Left colon (tissue), 2 donors: ENCODE results near the gene THBS1. TPM values are rescaled to one million over a fixed set of nuclear protein-coding genes. Genes with fewer than 3 reads are reported as not detected.
A peak's percentile ranks its signal among the peaks of the same experiment; 100 is the strongest.

Experiments
- ATAC-seq: fragments of 200-7000 bp; cut with Tn5 transposase; one replicate; pipeline ENCODE4 v1.9.1; 2020; ENCODE audit warnings: mild to moderate bottlenecking, moderate library complexity
- DNase-seq, 2 donors: peaks; one replicate each; pipeline ENCODE4 v3.0.0-alpha.2; 2020
- intact Hi-C, 2 donors: fragments of 100-400 bp; cut with DNase I in 1 of 2; cut with micrococcal nuclease in 1 of 2; formaldehyde crosslinking; loops; one replicate each; pipeline versions ENCODE4 v1.11.2 to v1.14.0; 2022; cut with DNase I, micrococcal nuclease
- total RNA-seq, 2 donors: library from RNA; stranded (reverse); fragmentation: NEBNext Ultra II Directional; extraction: Animal tissue kit (Norgen Biotek cat#: 25700); gene quantifications; one replicate each; pipeline ENCODE4 v1.2.1, GENCODE V29; 2021
- donor health status: DM: no; HTN: no; CAD: no.
- donor health status: DM: yes; HTN: yes; CAD: no.

THBS1 gene
- total RNA-seq, 2 donors from 2014 or later: 174 to 181 TPM

DNA sequence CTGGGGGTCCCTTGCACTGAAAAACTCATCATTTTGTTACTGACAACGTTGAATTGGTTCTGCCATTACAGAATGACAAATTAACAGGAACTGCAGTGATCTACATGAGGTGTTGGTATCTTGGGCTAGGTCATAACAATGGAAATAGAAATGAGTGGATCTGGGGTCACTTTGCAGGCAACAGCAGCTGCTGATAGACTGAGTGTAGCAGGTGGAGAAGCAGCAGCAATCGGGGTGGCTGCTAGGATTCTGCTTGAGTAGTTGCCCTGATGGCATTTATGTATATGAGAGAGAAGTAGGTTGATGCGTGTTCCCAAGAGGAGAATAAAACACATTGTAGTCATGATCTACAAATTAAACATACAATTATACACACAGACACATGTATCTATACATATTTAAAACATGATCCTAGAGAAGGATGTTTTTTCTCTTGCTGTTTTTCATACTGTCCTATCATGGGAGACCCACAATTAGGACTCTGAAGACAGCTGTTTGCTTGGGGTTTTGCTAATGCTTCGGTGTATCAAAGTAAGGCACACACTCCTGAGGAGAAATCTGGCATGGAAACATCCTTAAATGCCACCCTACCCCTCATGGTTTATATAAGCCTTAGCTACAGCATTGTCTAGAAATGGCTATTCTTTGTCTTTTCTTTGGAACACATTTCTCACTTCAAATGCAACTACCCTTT lies 15.8 kb upstream of the THBS1 start:
- ATAC-seq: no peak
- no peak for DNase-seq
- intact Hi-C loops: no loop called here

DNA sequence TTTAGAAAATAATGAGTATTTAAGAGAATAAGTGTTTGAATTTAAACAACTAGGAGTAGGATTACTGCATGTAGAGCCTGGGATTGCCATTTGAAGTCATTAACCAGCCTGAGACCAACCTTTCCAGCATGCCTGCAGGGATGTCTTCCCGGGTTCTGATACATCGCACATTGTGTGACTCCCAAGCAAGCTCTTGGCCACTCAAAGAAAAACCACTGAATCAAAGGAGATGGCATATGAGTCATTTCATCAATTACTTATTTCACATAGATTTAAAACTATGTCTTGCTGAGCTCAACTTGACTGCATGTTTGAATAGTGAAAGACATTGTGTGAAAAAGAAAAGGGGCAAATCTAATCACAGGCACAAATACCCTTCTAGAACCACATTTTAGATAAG lies 15.0 kb upstream of the THBS1 start:
- no peak for ATAC-seq
- intact Hi-C loops: no loop called here

DNA sequence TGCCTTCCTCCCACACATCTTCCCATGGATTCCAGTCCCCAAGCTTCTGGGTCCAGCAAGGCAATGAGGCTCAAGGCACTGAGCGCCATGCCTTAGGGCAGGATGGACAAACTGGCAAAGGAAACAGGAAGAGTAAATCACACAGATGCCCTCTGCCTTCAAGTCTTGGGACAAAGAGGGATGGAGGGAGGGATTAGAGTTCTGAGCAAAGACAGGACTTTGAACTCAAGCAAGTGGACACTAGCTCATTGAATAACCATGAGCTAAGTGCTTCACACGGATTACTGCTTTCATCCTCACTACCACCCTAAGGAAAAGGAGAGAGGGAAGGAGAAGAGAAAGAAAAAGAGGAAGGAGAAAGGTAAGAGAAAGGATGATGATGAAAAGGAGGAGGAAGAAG lies 7.6 kb upstream of the THBS1 start:
- intact Hi-C loops: no loop called here
- ATAC-seq (peak; percentile 56), DNase-seq (no peak)

More for the DNA sequence above, 15.0 kb upstream of the THBS1 start:
- no peak for DNase-seq

DNA sequence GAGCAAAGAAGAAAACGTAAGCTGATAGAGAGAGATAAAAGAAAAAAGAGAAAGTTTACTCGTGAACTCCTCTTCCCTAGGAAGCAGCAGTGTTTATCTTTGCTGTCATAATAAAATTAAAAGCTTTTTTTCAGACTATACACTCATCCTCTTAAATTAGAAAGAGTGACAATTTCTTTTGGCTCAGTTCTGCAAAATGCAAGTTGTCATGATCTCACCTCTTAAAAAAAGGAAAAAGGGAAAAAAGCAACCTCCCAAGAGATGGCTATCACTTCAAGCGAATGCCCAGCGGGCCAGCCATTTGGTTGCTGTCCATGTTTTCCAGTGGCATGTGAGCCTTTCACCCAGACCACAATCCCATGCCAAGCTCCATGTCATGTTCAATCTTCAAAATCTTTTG lies 7.0 kb upstream of the THBS1 start:
- DNase-seq: no peak
- intact Hi-C loops: no loop called here
- no peak for ATAC-seq

DNA sequence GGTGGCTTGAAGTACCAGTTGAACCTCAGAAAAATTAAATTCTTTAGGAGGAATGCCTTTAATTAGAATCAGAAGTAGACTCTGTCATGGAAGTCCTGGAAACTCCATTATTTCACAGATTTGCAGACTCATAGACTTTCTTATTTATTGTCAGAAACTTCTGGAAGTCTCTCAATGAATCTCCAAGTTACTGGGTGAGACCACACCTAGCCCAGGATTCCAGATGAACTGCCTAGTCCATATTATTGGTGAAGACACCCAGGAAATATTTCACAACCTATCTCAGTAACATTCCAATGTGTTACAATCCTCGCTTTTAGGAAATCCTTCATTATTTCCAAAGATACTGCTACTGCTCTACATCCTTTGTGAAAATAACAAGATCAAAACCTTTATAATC lies 6.5 kb upstream of the THBS1 start:
- intact Hi-C loops: no loop called here
- no peak for DNase-seq
- no peak for ATAC-seq

DNA sequence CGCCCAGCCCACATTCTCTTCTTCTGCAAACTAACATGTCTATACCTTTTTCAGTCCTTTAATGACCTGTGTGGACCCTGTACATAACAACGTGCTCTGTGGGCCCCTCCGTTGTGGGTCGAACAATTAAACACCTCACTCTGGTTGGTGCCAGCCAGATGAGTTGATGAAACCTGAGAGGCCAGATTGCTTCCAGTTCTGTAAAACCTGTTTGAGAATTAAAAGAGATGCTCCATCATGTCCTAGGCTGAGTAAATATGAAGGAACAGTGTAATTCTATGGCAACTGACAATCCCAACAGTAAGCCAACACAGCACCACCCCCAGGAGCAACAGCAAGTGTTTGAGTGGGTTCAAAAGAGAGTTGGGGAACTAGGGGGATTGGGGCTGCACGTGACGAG lies 5.7 kb upstream of the THBS1 start:
- no peak for DNase-seq
- intact Hi-C loops: no loop called here

DNA sequence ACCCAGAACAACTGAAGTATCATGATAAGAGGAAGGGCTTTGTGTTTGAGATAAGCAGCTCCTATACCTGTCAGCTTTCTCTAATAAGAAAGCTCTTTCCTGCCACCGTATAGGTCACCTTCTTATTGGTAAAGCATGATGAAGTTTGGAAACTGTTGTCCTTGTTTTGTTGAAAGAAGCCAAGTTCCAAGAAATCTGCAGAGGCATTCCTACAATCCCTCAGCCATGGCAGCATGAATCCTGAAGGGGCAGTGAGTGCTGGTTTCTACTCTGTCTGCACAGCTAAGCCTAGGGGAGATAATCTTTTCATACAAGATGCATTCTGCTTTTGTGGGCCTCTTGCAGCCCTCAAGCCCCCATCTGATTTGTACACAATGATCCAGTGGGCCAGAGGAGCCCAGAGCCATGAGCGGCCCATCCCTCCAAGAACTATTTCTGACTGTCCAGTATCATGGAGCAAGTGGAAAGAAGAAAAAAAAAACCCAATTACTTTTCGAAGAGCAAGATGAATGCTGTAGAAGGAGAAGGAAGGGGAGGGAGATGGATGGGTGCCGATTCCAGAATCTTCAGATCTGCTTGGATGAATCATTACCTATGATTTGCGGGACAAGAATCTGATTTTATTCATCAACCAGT lies 1.9 kb upstream of the THBS1 start:
- DNase-seq: no peak
- ATAC-seq: no peak
- intact Hi-C loops: no loop called here

More for the DNA sequence above, 5.7 kb upstream of the THBS1 start:
- ATAC-seq: no peak

DNA sequence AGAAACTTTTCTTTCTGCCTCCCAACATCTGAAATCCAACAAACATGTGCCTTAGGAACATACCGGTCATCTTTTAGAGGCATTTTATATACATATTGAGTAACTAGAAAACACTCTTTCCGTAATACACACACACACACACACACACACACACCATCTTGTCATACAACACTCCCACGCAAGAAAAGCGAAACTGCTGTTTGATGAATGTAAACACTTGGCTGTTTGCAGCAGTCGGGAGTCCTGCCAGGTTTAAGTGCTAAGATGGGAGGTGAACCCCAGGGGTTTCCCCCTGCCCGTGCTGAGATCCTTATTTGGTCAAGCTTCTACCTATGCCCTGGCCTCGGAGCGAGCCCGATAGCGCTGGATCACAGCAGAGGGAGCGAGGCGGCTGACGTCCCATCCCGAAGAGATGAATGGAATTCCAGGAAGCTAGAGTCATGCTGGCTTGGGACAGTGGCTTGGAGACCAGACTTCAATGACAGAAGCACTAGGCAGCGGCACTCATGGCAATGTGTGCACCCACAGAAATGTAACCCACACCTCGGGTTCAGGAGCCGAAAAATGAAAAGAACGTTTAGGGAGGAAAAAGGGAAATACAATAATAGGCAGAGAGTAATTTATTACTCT lies 1.3 kb upstream of the THBS1 start:
- peak; percentile 46 to 58 for DNase-seq
- ATAC-seq: no peak
- intact Hi-C loops: loop anchor here in 1 of 2 donors (5.0 to 10.0 kb wide), 3 partner anchors 265 to 762 kb away; no protein-coding TSS in a partner anchor

DNA sequence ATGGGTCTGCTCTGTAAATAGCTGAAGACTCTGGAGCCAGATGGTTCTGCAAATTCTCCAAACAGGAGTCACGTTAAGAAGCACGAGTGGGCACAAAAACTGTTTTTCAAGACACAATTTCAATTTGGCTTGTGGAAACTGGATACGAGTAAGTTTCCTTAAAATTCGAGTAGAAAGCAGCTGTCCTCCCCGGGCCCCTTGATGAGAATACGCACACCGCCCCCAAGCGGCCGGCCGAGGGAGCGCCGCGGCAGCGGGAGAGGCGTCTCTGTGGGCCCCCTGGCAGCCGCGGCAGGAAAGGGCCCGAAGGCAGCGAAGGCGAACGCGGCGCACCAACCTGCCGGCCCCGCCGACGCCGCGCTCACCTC lies 778 bp upstream of the THBS1 start:
- intact Hi-C loops: loop anchor here in 1 of 2 donors (5.0 to 10.0 kb wide), 3 partner anchors 265 to 763 kb away; no protein-coding TSS in a partner anchor
- DNase-seq (peak; percentile 88 to 95), ATAC-seq (peak; percentile 66)

DNA sequence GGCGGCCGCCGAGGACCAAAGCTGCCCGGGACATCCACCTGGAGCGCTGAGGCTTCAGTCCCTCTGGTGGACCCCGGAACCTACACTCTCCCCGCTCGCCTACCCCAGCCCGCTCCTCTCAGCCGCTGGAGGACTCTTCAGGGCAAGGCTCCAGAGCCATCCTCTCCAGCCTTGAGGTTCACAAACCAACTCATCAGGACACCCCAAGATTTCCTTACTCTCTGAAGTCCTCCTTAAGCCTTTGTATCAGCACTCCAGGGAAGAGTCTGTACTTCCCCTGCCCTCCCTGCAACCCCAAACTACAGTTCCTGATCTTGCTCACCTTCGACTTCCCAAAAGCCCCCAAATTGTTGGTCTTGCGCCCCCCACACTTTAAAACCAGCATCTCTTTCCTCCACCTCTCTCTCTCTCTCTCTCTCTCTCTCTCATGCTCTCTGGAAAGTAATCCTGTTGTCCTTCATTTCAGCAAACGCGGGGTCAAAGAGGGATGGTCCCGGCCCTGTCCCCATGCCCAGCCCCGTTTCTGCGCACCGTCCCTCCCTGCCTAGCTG lies 438 bp downstream of the THBS1 start:
- intact Hi-C loops: loop anchor here in 1 of 2 donors (5.0 to 10.0 kb wide), 3 partner anchors 267 to 764 kb away; no protein-coding TSS in a partner anchor
- no peak for ATAC-seq
- no peak for DNase-seq

DNA sequence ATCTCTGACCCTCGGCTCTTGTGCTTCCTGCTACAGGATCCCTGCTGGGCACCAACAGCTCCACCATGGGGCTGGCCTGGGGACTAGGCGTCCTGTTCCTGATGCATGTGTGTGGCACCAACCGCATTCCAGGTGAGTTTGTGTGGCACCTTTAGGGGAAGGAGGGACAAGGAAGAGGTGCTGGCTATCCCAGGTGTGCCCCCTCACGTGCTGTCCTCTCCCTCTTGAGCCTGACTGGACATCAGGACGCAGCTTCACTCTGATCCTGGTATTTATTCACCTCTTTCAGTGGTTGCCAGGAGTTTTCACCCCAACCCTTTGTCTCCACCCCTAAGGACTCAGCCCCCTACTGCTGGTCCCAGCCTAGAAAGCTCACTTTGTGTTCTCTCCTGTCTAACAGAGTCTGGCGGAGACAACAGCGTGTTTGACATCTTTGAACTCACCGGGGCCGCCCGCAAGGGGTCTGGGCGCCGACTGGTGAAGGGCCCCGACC lies 960 bp downstream of the THBS1 start:
- intact Hi-C loops: loop anchor here in 1 of 2 donors (5.0 to 10.0 kb wide), 3 partner anchors 267 to 765 kb away; no protein-coding TSS in a partner anchor
- peak; percentile 75 for ATAC-seq
- peak; percentile 81 to 90 for DNase-seq

DNA sequence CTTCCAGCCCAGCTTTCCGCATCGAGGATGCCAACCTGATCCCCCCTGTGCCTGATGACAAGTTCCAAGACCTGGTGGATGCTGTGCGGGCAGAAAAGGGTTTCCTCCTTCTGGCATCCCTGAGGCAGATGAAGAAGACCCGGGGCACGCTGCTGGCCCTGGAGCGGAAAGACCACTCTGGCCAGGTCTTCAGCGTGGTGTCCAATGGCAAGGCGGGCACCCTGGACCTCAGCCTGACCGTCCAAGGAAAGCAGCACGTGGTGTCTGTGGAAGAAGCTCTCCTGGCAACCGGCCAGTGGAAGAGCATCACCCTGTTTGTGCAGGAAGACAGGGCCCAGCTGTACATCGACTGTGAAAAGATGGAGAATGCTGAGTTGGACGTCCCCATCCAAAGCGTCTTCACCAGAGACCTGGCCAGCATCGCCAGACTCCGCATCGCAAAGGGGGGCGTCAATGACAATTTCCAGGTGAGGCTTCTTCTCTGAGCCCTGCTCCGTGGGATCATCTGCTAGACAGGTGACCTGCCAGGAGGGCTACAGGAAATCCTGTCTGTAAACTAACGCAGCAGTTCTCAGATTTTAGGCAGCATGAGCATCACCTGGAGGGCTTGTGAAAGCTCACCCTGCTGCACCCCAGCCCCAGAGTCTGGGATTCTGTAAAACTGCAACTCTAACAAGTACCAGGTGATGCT lies 1.6 kb downstream of the THBS1 start:
- ATAC-seq (no peak), DNase-seq (peak; percentile 63 to 68)
- intact Hi-C loops: loop anchor here in 1 of 2 donors (5.0 to 10.0 kb wide), 3 partner anchors 268 to 765 kb away; no protein-coding TSS in a partner anchor

DNA sequence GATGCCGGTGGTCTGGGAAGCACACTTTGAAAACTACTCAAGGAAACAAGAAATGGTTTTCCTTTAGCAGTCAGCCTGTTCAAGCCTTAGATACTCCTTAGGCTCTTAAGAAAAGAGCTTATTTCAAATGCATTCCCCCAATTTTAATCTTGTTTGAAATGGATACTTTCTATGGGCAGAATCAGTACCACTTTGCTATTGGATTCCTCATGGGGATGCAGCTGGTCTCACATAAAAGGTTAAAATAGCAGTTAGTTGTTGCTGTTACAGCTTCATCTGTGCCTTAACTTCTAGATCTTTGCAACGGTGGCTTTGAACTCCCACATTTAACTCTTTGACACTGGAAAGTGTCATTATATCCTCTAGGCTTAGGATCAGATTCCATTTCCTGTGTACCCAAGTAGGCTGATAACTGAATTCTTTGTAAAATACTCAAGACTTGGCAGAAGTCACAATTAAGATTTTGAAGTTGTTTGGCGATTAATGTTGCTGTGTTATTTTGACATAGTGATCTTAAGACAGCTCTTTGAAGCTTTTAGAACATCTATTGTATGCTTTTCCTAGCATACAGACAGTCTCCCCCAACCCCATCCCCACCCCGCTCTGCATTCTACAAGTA lies 2.2 kb downstream of the THBS1 start:
- ATAC-seq (no peak), DNase-seq (no peak)
- intact Hi-C loops: loop anchor here in 1 of 2 donors (5.0 to 10.0 kb wide), 3 partner anchors 268 to 766 kb away; no protein-coding TSS in a partner anchor

DNA sequence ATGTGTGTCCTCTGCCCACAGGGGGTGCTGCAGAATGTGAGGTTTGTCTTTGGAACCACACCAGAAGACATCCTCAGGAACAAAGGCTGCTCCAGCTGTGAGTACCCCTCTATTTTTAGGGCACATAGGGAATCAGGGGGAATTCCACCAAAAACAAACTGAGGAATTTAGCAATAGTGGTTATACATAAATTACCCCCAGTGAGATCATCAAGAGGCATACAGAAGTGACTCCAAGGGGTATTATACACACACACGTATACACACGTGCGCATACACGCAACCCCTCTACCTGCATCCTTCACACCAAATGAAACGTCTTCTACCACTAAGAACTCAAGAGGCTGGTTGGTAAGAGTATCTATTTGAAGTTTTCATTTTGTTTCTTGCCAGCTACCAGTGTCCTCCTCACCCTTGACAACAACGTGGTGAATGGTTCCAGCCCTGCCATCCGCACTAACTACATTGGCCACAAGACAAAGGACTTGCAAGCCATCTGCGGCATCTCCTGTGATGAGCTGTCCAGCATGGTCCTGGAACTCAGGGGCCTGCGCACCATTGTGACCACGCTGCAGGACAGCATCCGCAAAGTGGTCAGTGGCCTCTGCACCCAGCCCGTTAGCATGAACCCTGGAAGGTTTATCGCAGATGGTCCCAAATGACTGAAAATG lies 2.9 kb downstream of the THBS1 start:
- DNase-seq: peak; percentile 28 to 61
- intact Hi-C loops: loop anchor here in 1 of 2 donors (5.0 to 10.0 kb wide), 3 partner anchors 269 to 766 kb away; no protein-coding TSS in a partner anchor
- ATAC-seq: no peak

DNA sequence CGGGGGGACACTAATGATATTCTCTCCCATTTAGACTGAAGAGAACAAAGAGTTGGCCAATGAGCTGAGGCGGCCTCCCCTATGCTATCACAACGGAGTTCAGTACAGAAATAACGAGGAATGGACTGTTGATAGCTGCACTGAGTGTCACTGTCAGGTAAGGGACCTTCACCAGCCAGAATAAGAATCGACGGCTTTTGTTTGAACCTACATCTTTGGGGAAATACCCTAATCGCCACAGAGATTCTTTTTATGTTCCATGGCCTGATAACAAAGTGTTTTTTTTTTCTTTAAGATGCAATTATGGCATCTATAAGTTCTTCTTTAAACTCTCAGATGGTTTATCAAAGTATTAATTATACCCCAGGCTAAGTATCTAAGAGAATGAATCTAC lies 3.4 kb downstream of the THBS1 start:
- intact Hi-C loops: loop anchor here in 1 of 2 donors (5.0 to 10.0 kb wide), 3 partner anchors 269 to 767 kb away; no protein-coding TSS in a partner anchor
- ATAC-seq (no peak), DNase-seq (no peak)

DNA sequence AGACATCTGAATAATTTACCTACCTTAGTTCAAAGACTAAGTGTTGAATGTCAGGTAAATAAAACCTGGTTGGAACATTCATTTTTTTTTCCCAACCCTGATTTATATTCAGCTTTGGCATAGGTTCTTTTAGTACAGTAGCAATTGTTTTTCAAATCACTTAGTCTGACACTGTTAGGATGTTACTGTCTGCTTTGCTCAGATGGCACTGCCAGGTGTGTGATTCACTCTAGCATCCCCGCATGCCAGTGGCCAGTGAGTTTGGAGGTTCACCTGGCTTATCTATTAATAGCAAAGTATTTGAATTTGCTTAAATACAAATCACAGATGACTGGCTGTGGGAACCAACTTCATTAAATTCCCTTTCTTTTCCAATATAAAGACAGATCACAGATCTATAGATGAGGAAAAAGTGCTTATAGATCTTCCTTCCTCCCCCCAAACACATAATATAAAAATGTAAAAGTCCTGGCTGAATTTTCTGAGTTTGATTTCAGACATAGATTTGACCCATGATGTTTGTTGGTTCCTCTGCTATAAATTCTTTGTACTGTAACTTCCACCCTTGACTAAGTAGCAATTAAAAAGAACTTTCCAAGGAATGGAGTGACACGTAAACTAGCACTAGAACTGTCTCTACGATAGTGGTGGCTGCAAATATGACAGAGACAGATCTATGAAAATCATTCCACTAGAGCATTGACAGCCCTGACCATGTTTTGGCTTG lies 3.9 kb downstream of the THBS1 start:
- DNase-seq: no peak
- no peak for ATAC-seq

DNA sequence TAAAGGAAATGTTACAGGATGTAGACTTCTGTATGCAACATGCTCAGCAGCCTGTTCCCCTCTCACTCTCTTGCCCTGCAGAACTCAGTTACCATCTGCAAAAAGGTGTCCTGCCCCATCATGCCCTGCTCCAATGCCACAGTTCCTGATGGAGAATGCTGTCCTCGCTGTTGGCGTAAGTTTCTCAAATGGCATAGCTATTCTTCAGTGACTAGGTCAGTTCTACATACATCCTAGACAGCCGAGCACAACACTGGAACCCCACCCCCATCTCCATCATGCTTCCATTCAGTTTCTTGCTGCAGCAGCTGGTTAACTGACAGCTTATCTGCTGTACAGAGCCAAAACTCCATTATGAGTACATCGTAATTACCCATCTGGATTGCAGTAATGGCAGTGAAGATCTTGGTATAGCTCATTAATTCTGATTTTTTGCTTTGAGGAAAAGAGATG lies 4.5 kb downstream of the THBS1 start:
- ATAC-seq (no peak), DNase-seq (no peak)
- intact Hi-C loops: loop anchor here in 1 of 2 donors (10.0 kb wide), 1 partner anchor 271 kb away; no protein-coding TSS in a partner anchor

More for the DNA sequence above, 3.9 kb downstream of the THBS1 start:
- intact Hi-C loops: loop anchor here in 1 of 2 donors (5.0 to 10.0 kb wide), 3 partner anchors 270 to 768 kb away; no protein-coding TSS in a partner anchor
